Gastrocnemius medialis (tissue), 4 donors: ENCODE results near the gene FGD5.

ENCODE experiments used
- CTCF ChIP-seq, 5 experiments: fragments of 450-650 bp in 3 of 5; fragments of 200-600 bp in 2 of 5; sonication (generic) in 2 of 5; IDR thresholded peaks in 4 of 5; conservative IDR thresholded peaks in 1 of 5; 1 replicate in 4 of 5; 2 replicates in 1 of 5; pipeline ENCODE4 v1.5.1; 2016 to 2019; ENCODE audit warnings: antibody characterized with exemption in 5 of 5, mild to moderate bottlenecking in 3 of 5, moderate library complexity in 3 of 5
- POLR2A ChIP-seq, 2 donors: fragments of 450-650 bp; IDR thresholded peaks; one replicate each; pipeline ENCODE4 v1.6.1; 2017; ENCODE audit warnings: antibody characterized with exemption in 2 of 2, mild to moderate bottlenecking in 2 of 2, moderate library complexity in 2 of 2

- TF ChIP-seq CTCF (IDR thresholded peaks at IDR 0.05 in 4 of 5, conservative IDR thresholded peaks at IDR 0.05 in 1 of 5) (no peak), POLR2A (IDR thresholded peaks at IDR 0.05) (no peak)
These were observed 15.4 kb upstream of the FGD5 start for GRCh38 chr3:14803101-14803980.
